Inflammatory macrophage treated with lipopolysaccharide for 1 hour (primary cell): ENCODE data around the gene RBM28.

Source experiments
- DNase-seq, 2 donors: peaks; one replicate each; pipeline ENCODE4 v3.0.0-alpha.2; 2020 to 2022

The RBM28 gene

DNA sequence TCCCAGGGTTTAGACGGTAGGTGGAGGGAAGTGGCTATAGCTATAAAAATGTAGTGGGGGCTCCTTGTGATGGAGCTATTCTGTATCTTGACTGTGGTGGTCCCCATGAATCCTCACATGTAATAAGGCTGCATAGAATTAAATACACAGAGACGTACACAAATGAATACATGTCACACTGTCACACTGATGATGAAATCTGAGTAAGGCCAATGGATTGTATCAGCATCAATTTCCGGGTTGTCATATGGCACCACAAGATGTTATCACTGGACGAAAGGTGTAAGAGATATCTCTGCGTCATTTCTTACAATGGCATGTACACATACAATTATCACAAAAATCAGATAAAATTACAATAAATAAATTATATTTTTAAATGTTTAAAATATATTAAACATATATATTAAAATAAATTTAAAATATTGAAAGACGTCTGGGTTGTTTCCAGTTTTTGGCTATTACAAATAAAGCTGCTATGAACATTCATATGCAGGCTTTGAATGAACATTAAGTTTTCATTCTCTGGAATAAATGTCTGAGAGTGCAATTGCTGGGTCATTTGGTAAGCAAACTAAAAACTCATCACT, 64.5 kb downstream of the RBM28 start:
- no peak for DNase-seq

- DNase-seq = no peak
Observed at GRCh38 chr7:128278366-128278765, 65.3 kb downstream of the RBM28 start.

DNA sequence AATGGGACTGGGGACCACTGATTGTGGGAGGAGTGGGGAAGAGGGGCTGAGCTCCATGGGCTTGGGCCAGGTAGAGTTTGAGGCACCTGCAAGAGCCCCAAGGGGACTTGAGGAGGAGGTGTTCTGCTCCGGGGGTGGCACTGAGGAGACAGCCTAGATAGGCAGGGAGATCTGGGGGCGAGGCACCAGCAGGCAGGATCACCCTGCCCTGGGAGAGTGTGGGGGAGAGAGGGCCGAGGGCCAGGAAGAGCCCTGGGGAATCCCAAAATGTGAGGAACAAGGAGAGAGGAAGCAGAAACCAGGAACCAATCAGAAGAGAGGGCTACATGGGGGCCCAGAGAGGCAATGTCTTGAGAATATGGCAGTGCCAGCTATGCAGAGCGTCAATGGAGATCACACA, 68.0 kb downstream of the RBM28 start:
- DNase-seq = peak; percentile 28 to 61

GRCh38 chr7:128274884-128275603, 68.7 kb downstream of the RBM28 start:
- no peak for DNase-seq

GRCh38 chr7:128274246-128274883, 69.3 kb downstream of the RBM28 start:
- no peak for DNase-seq

GRCh38 chr7:128271942-128272481, 71.7 kb downstream of the RBM28 start:
- no peak for DNase-seq

- no peak for DNase-seq
Observed at GRCh38 chr7:128271471-128271941, 72.2 kb downstream of the RBM28 start.

GRCh38 chr7:128270826-128271272, 72.9 kb downstream of the RBM28 start:
- DNase-seq = no peak

- no peak for DNase-seq
Observed at GRCh38 chr7:128268233-128268632, 75.5 kb downstream of the RBM28 start.

GRCh38 chr7:128267595-128267924, 76.1 kb downstream of the RBM28 start:
- DNase-seq = no peak

GRCh38 chr7:128266883-128267594, 76.7 kb downstream of the RBM28 start:
- DNase-seq = no peak

- DNase-seq = no peak
Observed at GRCh38 chr7:128266529-128266882, 77.2 kb downstream of the RBM28 start.

GRCh38 chr7:128265906-128266300, 77.8 kb downstream of the RBM28 start:
- no peak for DNase-seq

GRCh38 chr7:128265156-128265905, 78.4 kb downstream of the RBM28 start:
- no peak for DNase-seq

DNA sequence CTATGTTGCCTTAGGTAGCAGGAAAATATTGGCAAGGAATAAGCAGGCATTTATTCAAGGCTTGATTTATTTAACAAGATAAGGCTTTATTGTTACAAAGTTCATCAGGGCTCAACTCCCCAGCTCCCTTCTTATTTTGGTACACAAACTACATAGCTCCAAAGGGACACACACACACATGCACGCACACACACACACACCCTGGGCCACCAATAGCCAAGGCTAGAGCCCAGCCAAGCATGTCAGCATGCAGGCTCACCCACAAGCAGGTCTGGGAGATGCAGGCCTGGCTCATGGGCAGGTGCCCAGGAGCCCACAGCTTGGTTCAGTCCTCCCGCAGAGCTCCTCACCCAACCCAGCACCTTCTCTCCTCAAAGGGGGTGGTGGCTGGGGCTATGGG, 79.2 kb downstream of the RBM28 start:
- no peak for DNase-seq

DNA sequence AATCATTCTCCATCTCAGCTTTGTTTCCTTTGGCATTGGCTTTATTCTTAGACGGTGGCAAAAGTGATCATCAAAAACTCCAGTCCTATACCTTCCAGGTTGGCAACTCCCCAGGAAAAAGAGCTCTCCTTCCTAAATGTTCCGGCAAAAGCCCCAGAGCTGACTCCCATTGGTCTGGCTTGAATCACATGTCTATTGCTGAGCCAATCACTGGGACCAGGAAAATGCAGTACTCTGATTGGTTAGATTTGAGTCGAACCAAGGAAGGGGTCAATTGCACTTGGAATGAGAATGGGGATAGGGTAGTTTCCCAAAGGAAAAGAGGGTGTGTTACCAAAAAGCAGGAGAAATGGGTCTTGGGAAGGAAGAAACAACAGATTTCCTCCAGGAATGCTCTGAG, 80.3 kb downstream of the RBM28 start:
- DNase-seq = no peak

DNA sequence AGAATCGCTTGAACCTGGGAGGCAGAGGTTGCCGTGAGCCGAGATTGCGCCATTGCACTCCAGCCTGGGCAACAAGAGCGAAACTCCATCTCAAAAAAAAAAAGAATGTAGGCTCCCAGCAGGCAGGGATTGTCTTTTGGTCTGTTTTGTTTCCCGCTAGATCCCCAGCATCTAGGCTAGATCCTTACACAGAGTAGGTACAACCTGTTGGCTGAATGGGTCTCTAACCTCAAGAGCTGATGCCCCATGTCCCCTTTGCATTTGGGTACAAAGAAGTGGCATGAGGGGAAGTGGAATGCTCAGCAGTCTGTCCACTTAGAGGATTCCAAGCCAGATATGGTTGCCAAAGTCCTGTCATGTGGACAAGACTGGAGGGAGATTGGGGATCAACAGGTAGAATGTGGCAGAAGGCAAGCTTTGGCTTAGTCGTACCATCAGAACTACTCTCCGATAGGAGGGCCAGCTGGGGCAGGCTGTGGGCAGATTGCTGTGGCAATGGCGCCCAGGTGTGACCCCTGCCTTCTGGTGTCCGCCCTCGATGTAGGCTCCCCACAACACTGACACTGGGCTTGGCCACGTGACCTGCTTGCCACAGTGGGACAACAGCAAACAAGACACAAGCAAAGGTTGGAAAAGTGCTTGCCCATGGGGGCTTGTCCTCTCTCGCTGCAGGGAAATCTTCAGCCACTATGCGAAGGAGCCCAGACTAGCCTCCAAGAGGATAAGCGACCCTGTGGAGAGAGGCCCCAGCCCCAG, 81.3 kb downstream of the RBM28 start:
- no peak for DNase-seq

GRCh38 chr7:128260069-128260795, 83.5 kb downstream of the RBM28 start:
- DNase-seq = no peak

GRCh38 chr7:128259131-128260061, 84.3 kb downstream of the RBM28 start:
- DNase-seq = no peak

DNA sequence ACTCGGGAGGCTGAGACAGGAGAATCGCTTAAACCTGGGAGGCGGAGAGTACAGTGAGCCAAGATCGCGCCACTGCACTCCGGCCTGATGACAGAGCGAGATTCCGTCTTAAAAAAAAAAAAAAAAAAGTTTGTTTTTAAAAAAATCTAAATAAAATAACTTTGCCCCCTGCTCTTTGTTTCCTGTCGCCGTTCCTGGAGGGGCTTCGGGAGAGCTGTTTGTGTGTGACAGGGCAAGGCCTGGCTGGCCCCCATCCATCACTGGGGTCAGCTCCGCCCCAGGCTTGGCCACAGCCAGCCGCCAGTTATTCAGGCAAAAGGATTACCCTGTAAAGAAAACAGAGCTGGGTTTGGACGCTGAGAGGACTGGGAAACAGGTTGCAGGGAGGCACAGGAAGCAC, 86.2 kb downstream of the RBM28 start:
- DNase-seq = no peak
